Activated CD8-positive, alpha-beta memory T cell treated with anti-CD3 and anti-CD28 coated beads, Interleukin-2, amount 10 ng/mL, durations not matched to agents 7 days and 5 days (primary cell): ENCODE measurements around the gene AKT3. TPM values are rescaled to one million over a fixed set of nuclear protein-coding genes. Genes with fewer than 3 reads are reported as not detected.
A peak's percentile ranks its signal among the peaks of the same experiment; 100 is the strongest.
"Not testable (repeated sequence)": the region's sequence is repeated elsewhere in the genome, so short reads cannot be mapped to it uniquely, and the experiment has no call there.

Experiments
- ATAC-seq: fragments of 150-1000 bp; cut with Tn5 transposase; one replicate; pipeline ENCODE4 v1.10.0; 2021; ENCODE audit warnings: moderate library complexity
- CTCF ChIA-PET: fragments of 350-600 bp; sonication (Branson Sonifier 250); formaldehyde crosslinking; loops from one replicate; lab custom pipeline; 2021; ENCODE audit warnings: antibody characterized with exemption; lab: Charles Lee
- DNase-seq: peaks from one replicate; pipeline ENCODE4 v3.0.0-alpha.2; 2020
- H3K27ac Mint-ChIP-seq: one replicate; pipeline ENCODE4 v1.8.0; 2021; ENCODE audit warnings: mild to moderate bottlenecking, mixed read lengths
- H3K27me3 Mint-ChIP-seq: one replicate; pipeline ENCODE4 v1.8.0; 2021; ENCODE audit warnings: mixed read lengths
- H3K36me3 Mint-ChIP-seq: one replicate; pipeline ENCODE4 v1.8.0; 2021; ENCODE audit warnings: mild to moderate bottlenecking, mixed read lengths
- H3K4me1 Mint-ChIP-seq: one replicate; pipeline ENCODE4 v1.8.0; 2021; ENCODE audit warnings: mixed read lengths
- H3K4me3 Mint-ChIP-seq: one replicate; pipeline ENCODE4 v1.8.0; 2021; ENCODE audit warnings: mild to moderate bottlenecking, moderate library complexity, mixed read lengths
- H3K9me3 Mint-ChIP-seq: one replicate; pipeline ENCODE4 v1.8.0; 2022; ENCODE audit warnings: low read depth, mixed read lengths
- total RNA-seq, 2 experiments: library from RNA; stranded (reverse); gene quantifications; one replicate each; pipeline ENCODE4 v1.2.3, GENCODE V29; 2021

The AKT3 gene
- total RNA-seq, 2 experiments from 2014 or later: 40.8 to 42.6 TPM

DNA sequence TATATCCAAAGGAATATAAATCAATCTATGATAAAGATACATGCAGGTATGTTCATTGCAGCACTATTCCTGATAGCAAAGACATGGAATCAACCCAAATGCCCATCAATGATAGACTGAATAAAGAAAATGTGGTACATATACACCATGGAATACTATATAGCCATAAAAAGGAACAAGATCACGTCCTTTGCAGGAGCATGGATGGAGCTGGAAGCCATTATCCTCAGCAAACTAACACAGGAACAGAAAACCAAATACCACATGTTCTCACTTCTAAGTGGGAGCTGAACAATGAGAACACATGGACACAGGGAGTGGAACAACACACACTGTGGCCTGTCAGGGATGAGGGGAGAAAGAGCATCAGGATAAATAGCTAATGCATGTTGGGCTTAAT is 25.1 kb downstream of the AKT3 start:
- CTCF ChIA-PET, H3K27ac Mint-ChIP-seq, H3K4me1 Mint-ChIP-seq, H3K27me3 Mint-ChIP-seq, H3K4me3 Mint-ChIP-seq, ATAC-seq, DNase-seq: not testable (repeated sequence)
- H3K36me3 Mint-ChIP-seq: peaks cover 67% of the 10 kb centered on the region
- peaks cover 26% of the 10 kb centered on the region for H3K9me3 Mint-ChIP-seq

DNA sequence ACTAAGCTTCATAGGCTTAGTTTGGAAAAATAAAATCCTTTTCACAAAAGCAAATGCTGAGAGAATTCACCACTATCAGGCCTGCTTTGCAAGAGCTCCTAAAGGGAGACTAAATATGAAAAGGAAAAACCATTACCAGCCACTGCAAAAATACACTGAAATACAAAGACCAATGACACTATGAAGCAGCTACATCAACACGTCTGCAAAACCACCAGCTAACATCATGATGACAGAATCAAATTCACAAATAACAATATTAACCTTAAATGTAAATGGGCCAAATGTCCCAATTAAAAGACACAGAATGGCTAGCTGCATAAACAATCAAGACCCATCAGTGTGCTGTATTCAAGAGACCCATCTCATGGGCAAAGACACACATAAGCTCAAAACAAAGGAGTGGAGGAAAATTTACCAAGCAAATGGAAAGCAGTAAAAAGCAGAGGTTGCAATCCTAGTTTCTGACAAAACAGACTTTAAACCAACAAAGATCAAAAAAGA is 28.8 kb downstream of the AKT3 start:
- Mint-ChIP-seq H3K4me3 (no peak overlapping the region), H3K36me3 (peaks cover 68% of the 10 kb centered on the region), H3K27me3 (no peaks in the 10 kb centered on the region), H3K27ac (no peak overlapping the region), H3K4me1 (no peaks in the 10 kb centered on the region), H3K9me3 (peaks cover 33% of the 10 kb centered on the region)
- ATAC-seq: no peak
- CTCF ChIA-PET: no interaction called here
- DNase-seq: no peak

DNA sequence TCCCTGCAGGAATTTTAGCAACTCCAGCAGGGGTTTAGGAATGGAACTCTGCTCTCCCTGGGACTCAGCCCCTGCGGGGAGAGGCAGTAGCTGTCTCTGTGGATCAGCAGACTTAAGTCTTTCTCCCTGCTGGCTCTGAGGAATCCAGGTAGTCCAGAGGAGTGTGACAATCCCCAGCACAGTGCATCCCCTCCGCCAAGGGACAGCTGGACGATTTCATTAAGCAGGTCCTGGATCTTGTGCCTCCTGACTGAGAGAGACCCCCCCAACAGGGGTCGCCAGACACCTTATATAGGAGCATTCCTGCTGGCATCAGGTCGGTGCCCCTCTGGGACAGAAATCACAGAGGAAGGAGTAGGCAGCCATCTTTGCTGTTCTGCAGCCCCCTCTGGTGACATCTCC is 30.6 kb downstream of the AKT3 start:
- no peaks in the 10 kb centered on the region for H3K4me1 Mint-ChIP-seq
- peaks cover 37% of the 10 kb centered on the region for H3K9me3 Mint-ChIP-seq
- CTCF ChIA-PET: no interaction called here
- H3K36me3 Mint-ChIP-seq: peaks cover 65% of the 10 kb centered on the region
- no peaks in the 10 kb centered on the region for H3K27me3 Mint-ChIP-seq
- ATAC-seq: no peak
- no peak for DNase-seq
- no peak overlapping the region for H3K4me3 Mint-ChIP-seq
- no peak overlapping the region for H3K27ac Mint-ChIP-seq

DNA sequence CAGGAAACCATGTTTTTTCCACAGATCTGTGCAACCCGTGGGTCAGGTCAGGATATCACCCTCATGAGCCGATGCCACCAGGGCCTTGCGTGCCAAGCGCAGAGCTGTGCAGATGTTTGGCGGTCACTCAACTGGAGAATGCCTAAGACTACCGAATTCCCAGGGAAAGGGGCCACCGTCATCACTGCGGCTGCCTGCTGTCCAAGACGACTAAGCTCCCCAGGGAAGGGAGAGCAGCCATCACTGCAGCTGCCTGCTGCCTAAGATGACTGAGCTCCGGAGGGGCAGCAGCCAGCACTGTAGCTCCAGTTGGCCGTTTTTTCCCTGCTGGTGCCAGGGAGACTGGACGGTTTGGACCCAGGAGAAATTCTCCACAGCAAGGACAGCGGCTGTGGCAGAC is 31.1 kb downstream of the AKT3 start:
- H3K4me1 Mint-ChIP-seq: no peaks in the 10 kb centered on the region
- H3K27me3 Mint-ChIP-seq: no peaks in the 10 kb centered on the region
- ATAC-seq (no peak), DNase-seq (no peak)
- H3K36me3 Mint-ChIP-seq: peaks cover 64% of the 10 kb centered on the region
- H3K4me3 Mint-ChIP-seq: no peak overlapping the region
- H3K27ac Mint-ChIP-seq: no peak overlapping the region
- CTCF ChIA-PET: no interaction called here
- H3K9me3 Mint-ChIP-seq: peaks cover 38% of the 10 kb centered on the region

DNA sequence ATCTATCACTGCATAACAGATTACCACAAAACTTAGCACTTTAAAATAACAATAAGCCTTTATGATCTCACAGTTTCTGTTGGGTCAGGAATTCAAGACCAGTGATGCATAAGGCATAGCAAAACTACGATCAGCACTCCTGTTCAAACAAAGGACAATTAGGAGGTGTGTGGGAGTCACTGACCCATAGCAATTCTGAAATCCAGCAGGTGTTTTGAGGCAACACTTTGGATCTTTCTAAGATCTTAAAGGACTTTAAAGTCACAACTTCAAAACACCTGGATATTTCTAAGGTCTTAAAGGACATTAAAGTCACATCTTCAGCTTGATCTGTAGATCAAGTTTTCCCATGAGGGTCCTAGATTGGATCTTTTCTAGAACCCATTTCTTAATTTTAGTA is 35.3 kb downstream of the AKT3 start:
- Mint-ChIP-seq H3K27ac (no peak overlapping the region), H3K4me3 (no peak overlapping the region), H3K4me1 (no peaks in the 10 kb centered on the region), H3K27me3 (no peaks in the 10 kb centered on the region), H3K9me3 (peaks cover 15% of the 10 kb centered on the region), H3K36me3 (peaks cover 45% of the 10 kb centered on the region)
- no peak for DNase-seq
- ATAC-seq: no peak
- CTCF ChIA-PET: no interaction called here

DNA sequence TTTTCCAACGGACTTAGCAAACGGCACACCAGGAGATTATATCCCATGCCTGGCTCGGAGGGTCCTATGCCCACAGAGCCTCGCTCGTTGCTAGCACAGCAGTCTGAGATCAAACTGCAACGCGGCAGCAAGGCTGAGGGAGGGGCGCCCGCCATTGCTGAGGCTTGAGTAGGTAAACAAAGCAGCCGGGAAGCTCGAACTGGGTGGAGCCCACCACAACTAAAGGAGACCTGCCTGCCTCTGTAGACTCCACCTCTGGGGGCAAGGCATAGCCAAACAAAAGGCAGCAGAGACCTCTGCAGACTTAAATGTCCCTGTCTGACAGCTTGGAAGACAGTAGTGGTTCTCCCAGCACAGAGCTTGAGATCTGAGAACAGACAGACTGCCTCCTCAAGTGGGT is 42.7 kb downstream of the AKT3 start:
- ATAC-seq, CTCF ChIA-PET, H3K4me3 Mint-ChIP-seq, H3K27me3 Mint-ChIP-seq, H3K27ac Mint-ChIP-seq, H3K9me3 Mint-ChIP-seq, DNase-seq: not testable (repeated sequence)
- Mint-ChIP-seq H3K36me3 (peaks cover 40% of the 10 kb centered on the region), H3K4me1 (peaks cover 29% of the 10 kb centered on the region)

DNA sequence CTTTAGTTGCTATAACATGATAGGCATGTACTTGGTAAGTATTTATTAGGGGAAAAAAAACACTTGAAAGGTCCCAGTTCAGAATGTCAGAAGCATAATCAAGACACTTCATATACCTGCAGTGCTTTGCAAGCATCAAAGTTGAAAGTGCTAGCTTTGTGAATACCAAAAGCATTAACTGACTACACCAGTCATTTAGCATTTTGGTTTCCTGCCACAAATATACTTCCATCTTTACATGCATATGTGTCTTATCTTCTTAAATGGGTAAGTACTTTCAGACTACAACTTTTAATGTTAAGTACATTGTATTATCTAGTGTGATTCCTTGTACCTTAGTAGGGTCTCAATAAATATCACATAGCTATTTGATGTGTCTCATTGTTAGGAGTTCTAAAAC is 43.7 kb downstream of the AKT3 start:
- CTCF ChIA-PET: no interaction called here
- DNase-seq (no peak), ATAC-seq (peak; percentile 67)
- Mint-ChIP-seq H3K9me3 (no peaks in the 10 kb centered on the region), H3K27ac (no peak overlapping the region), H3K36me3 (peaks cover 39% of the 10 kb centered on the region), H3K4me1 (peaks cover 29% of the 10 kb centered on the region), H3K4me3 (no peak overlapping the region), H3K27me3 (no peaks in the 10 kb centered on the region)

DNA sequence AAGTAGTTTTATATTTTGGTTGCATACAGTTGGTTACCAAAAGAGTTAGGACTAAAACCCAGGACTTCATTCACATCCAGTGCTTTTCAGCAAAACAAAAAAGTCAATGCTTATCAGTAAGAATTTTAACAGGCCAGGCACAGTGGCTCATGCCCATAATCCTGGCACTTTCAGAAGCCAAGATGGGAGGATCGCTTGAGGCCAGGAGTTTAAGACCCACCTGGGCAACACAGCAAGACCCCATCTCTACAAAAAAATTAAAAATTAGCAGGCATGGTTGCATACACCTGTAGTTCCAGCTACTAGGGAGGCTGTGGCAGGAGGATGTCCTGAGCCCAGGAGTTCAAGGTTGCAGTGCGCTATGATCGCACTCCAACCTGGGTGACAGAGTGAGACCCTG is 47.3 kb downstream of the AKT3 start:
- ATAC-seq (no peak), DNase-seq (no peak)
- Mint-ChIP-seq H3K4me1 (peaks cover 44% of the 10 kb centered on the region), H3K9me3 (no peaks in the 10 kb centered on the region), H3K27me3 (no peaks in the 10 kb centered on the region), H3K27ac (no peak overlapping the region), H3K4me3 (no peak overlapping the region), H3K36me3 (peaks cover 25% of the 10 kb centered on the region)
- CTCF ChIA-PET: interaction anchor here (0.7 kb wide), 1 partner anchor 9 kb away, joined by 4 read pairs; no protein-coding TSS in a partner anchor

DNA sequence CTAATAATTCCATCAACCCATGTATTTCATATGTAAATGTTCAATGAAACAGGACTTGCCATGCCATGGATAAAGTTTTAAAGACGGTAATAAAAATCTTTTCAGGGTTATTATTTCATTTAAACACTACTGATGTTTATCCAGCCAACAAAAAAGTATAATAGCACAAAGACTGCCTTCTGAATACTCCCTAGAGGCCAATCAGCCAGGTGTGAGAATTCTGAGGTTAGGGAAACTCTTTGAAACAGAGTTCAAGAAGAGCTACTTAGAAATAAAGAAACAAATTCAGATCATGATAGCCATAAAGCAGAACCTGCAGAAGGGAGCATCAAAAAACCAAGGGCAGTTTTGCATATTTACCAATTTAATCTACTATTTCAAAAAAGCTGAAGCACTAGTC is 48.7 kb downstream of the AKT3 start:
- CTCF ChIA-PET: no interaction called here
- Mint-ChIP-seq H3K27ac (no peak overlapping the region), H3K27me3 (no peaks in the 10 kb centered on the region), H3K36me3 (peaks cover 20% of the 10 kb centered on the region), H3K4me3 (no peak overlapping the region), H3K9me3 (no peaks in the 10 kb centered on the region), H3K4me1 (peaks cover 37% of the 10 kb centered on the region)
- ATAC-seq (no peak), DNase-seq (no peak)

DNA sequence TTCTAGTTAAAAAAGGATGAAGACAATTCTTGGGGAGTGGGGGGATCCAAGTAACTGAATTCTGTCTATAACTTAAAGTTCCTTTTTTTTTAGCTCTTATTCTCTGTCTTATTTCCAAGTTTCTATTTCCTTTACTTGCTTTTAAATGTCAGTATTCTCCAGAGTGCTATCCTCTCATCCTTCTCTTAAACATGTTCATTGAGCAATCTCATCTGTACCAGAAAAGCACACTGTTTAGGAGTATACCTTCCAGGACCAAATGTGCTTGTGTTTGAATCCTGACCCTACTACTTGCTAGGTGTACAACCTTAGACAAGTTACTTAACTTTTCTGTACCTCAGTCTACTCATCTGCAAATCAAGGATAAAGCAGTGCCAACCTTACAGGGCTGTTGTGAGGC is 50.1 kb downstream of the AKT3 start:
- no peaks in the 10 kb centered on the region for H3K9me3 Mint-ChIP-seq
- H3K4me1 Mint-ChIP-seq: peaks cover 24% of the 10 kb centered on the region
- H3K4me3 Mint-ChIP-seq: no peak overlapping the region
- peaks cover 16% of the 10 kb centered on the region for H3K36me3 Mint-ChIP-seq
- CTCF ChIA-PET: no interaction called here
- DNase-seq (no peak), ATAC-seq (no peak)
- no peaks in the 10 kb centered on the region for H3K27me3 Mint-ChIP-seq
- no peak overlapping the region for H3K27ac Mint-ChIP-seq

DNA sequence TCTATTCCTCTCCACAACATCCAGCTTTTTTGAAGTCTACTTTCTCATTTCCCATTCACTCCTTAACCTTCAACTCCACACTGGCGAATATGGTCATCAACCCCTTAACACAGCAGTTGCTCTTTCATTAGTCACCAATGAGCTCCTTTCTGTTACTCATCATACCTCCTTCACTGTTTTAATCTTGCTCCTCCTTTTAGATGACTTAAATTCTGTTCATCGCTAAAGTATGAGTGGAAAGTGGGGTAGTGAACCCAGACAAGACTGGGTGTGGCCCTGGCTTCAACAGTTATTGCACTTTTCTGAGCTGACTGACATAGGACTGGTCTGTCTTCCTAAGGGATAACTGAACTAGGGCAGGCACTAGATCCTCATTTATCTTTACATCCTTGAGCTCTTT is 51.3 kb downstream of the AKT3 start:
- ATAC-seq (no peak), DNase-seq (no peak)
- Mint-ChIP-seq H3K9me3 (no peaks in the 10 kb centered on the region), H3K36me3 (peaks cover 18% of the 10 kb centered on the region), H3K4me1 (peaks cover 22% of the 10 kb centered on the region), H3K27ac (no peak overlapping the region), H3K4me3 (no peak overlapping the region), H3K27me3 (no peaks in the 10 kb centered on the region)
- CTCF ChIA-PET: no interaction called here

DNA sequence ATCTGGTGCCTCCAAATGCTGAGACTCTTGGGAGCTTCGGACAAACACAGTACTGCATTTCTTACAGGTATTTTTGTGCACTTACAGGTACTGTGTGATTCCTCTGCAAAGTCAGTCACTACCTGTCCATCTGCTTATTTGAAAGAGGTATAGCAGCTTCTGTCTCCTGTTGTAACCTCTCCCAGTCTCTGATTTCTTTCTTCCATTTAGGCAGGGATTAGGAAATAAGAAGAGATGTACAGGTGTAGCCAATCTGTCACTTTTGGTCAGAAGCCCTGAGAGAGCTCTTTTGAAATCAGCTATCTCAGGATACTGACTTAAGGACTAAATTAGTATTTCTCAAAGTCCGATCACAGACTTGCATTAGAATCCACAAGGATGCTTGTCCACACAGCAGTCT is 54.0 kb downstream of the AKT3 start:
- no peak overlapping the region for H3K4me3 Mint-ChIP-seq
- CTCF ChIA-PET: no interaction called here

DNA sequence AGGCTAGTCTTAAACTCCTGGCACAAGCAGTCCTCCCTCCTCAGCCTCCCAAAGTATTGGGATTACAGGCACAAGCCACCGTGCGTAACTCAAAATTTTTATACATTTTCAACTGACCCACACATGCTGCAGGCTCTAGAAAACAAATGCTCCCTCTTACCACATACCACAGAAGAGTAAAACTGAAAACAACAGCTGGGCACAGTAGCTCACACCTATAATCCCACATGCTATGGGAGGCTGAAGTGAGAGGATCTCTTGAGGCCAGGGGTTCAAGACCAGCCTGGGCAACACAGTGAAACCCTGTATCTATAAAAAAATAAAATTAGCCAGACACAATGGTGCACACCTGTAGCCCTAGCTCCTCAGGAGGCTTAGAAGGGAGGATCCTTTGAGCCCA is 56.7 kb downstream of the AKT3 start:
- DNase-seq (no peak), ATAC-seq (no peak)
- H3K27me3 Mint-ChIP-seq: no peaks in the 10 kb centered on the region
- H3K9me3 Mint-ChIP-seq: no peaks in the 10 kb centered on the region
- H3K36me3 Mint-ChIP-seq: peaks cover 12% of the 10 kb centered on the region
- CTCF ChIA-PET: interaction anchor here (0.6 kb wide), 1 partner anchor 10 kb away, joined by 4 read pairs; no protein-coding TSS in a partner anchor
- H3K4me3 Mint-ChIP-seq: no peak overlapping the region
- H3K4me1 Mint-ChIP-seq: peaks cover 15% of the 10 kb centered on the region
- H3K27ac Mint-ChIP-seq: no peak overlapping the region

More for the DNA sequence above, 54.0 kb downstream of the AKT3 start:
- Mint-ChIP-seq H3K36me3 (peaks cover 15% of the 10 kb centered on the region), H3K27ac (no peak overlapping the region), H3K27me3 (no peaks in the 10 kb centered on the region), H3K9me3 (no peaks in the 10 kb centered on the region), H3K4me1 (peaks cover 28% of the 10 kb centered on the region)
- no peak for DNase-seq
- ATAC-seq: no peak

DNA sequence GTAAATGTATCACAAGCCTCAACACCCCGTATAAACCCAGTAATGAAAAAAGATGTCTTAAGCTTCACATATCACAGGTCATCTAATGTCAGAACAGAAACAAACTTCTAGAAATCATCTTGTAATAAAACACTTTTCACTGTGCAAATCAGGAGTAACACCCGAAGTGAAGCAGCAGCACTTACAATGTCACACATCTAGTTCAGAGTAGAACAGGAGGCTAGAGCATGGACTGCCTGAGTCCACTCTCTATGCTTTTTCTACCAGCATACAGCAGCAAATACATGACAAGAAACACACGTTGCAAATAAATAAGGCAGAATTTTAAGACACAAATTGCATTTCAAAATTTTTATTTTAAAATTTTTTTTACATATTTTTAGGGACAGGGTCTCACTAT is 57.2 kb downstream of the AKT3 start:
- no peaks in the 10 kb centered on the region for H3K9me3 Mint-ChIP-seq
- CTCF ChIA-PET: interaction anchor here (0.6 kb wide), 1 partner anchor 10 kb away, joined by 4 read pairs; no protein-coding TSS in a partner anchor
- H3K4me3 Mint-ChIP-seq: no peak overlapping the region
- no peak overlapping the region for H3K27ac Mint-ChIP-seq
- peaks cover 15% of the 10 kb centered on the region for H3K4me1 Mint-ChIP-seq
- H3K27me3 Mint-ChIP-seq: no peaks in the 10 kb centered on the region
- DNase-seq: no peak
- no peak for ATAC-seq
- peaks cover 12% of the 10 kb centered on the region for H3K36me3 Mint-ChIP-seq

DNA sequence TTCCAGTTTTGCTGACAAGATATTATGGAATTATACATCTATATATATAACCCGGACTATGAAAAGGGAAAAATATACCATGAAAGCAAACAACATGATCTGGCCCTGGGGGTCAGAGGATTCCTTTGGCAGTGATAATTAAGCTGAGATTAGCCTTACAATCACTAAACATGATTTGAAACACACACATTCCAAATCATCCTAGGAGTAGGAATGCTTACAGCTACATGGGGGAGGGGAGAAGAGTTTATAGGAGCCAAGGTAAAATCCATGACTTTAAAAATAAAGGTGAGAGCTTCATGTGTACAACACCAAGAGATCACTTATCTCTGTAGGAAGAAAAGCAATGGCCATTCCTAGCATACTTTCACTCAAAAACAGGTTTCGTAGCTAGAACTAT is 57.6 kb downstream of the AKT3 start:
- Mint-ChIP-seq H3K27ac (no peak overlapping the region), H3K27me3 (no peaks in the 10 kb centered on the region), H3K4me1 (peaks cover 15% of the 10 kb centered on the region), H3K9me3 (no peaks in the 10 kb centered on the region), H3K4me3 (no peak overlapping the region), H3K36me3 (peaks cover 12% of the 10 kb centered on the region)
- CTCF ChIA-PET: no interaction called here
- DNase-seq: no peak
- no peak for ATAC-seq
